Endodermal cell (in vitro differentiated cells): Measurements from ENCODE around the gene AKAP8. TPM values are rescaled to one million over a fixed set of nuclear protein-coding genes. Genes with fewer than 3 reads are reported as not detected.
A peak's percentile ranks its signal among the peaks of the same experiment; 100 is the strongest.

Experiments used
- DNase-seq: peaks from one replicate; pipeline ENCODE4 v3.0.0-alpha.2; 2017
- H3K27ac ChIP-seq: 2 replicates; pipeline ENCODE4 v1.5.1; 2013; ENCODE audit warnings: mild to moderate bottlenecking, low read depth, low read length, moderate library complexity
- H3K27me3 ChIP-seq: 2 replicates; pipeline ENCODE4 v1.6.1; 2013; ENCODE audit warnings: mild to moderate bottlenecking, low read length, moderate library complexity; ENCODE audit not compliant: insufficient read depth, control insufficient read depth, poor library complexity, severe bottlenecking
- H3K36me3 ChIP-seq: 2 replicates; pipeline ENCODE4 v1.7.0; 2013; ENCODE audit warnings: mild to moderate bottlenecking, low read length, moderate library complexity; ENCODE audit not compliant: control insufficient read depth, insufficient read depth
- H3K4me1 ChIP-seq: one replicate; pipeline ENCODE4 v1.7.0; 2013; ENCODE audit warnings: low read length; ENCODE audit not compliant: control insufficient read depth, insufficient read depth
- H3K4me3 ChIP-seq: 2 replicates; pipeline ENCODE4 v1.5.1; 2013; ENCODE audit warnings: mild to moderate bottlenecking, low read length, moderate library complexity
- H3K9ac ChIP-seq: 2 replicates; pipeline ENCODE4 v1.6.1; 2013; ENCODE audit warnings: mild to moderate bottlenecking, low read length, moderate library complexity; ENCODE audit not compliant: poor library complexity, severe bottlenecking; ENCODE audit errors: extremely low read depth
- H3K9me3 ChIP-seq: 2 replicates; pipeline ENCODE4 v1.6.1; 2013; ENCODE audit warnings: mild to moderate bottlenecking, low read length, moderate library complexity; ENCODE audit not compliant: control insufficient read depth
- H3K27ac Mint-ChIP-seq: 2 replicates; pipeline ENCODE4 v1.8.0; 2020; ENCODE audit warnings: mixed read lengths
- H3K27me3 Mint-ChIP-seq: 2 replicates; pipeline ENCODE4 v1.8.0; 2021; ENCODE audit warnings: mild to moderate bottlenecking, mixed read lengths; ENCODE audit not compliant: insufficient read depth
- H3K36me3 Mint-ChIP-seq: 2 replicates; pipeline ENCODE4 v1.8.0; 2020; ENCODE audit warnings: low read depth, mixed read lengths
- H3K4me1 Mint-ChIP-seq: 2 replicates; pipeline ENCODE4 v1.8.0; 2020; ENCODE audit warnings: mixed read lengths
- H3K4me3 Mint-ChIP-seq: 2 replicates; pipeline ENCODE4 v1.8.0; 2020; ENCODE audit warnings: mild to moderate bottlenecking, moderate library complexity, mixed read lengths
- H3K9me3 Mint-ChIP-seq: 2 replicates; pipeline ENCODE4 v1.8.0; 2020; ENCODE audit warnings: mild to moderate bottlenecking, mixed read lengths
- CTCF ChIP-seq: fragments of 200-600 bp; sonication (generic); conservative IDR thresholded peaks from 2 replicates; pipeline ENCODE4 v1.5.0; 2021; ENCODE audit warnings: antibody characterized with exemption, mild to moderate bottlenecking
- WGBS, 2 experiments: methylation state at CpG; one replicate each; pipeline versions ENCODE4 v1.1.5 to v1.1.7; 2013; ENCODE audit warnings: missing lambda C conversion rate in 2 of 2, mixed read lengths in 1 of 2; ENCODE audit not compliant: insufficient coverage in 1 of 2, insufficient read length in 1 of 2; 5-methylcytosine and 5-hydroxymethylcytosine counted together
- total RNA-seq, 2 donors: library from RNA; stranded (reverse); fragmentation: NEBNext Ultra II Directional in 1 of 2; extraction: Animal tissue kit (Norgen Biotek cat#: 25700) in 1 of 2; gene quantifications; 2 replicates in 1 of 2; 3 replicates in 1 of 2; pipeline ENCODE4 v1.2.1, GENCODE V29; 2021

The AKAP8 gene
- total RNA-seq, 2 donors from 2014 or later, result 34.9 to 39.6 TPM

DNA sequence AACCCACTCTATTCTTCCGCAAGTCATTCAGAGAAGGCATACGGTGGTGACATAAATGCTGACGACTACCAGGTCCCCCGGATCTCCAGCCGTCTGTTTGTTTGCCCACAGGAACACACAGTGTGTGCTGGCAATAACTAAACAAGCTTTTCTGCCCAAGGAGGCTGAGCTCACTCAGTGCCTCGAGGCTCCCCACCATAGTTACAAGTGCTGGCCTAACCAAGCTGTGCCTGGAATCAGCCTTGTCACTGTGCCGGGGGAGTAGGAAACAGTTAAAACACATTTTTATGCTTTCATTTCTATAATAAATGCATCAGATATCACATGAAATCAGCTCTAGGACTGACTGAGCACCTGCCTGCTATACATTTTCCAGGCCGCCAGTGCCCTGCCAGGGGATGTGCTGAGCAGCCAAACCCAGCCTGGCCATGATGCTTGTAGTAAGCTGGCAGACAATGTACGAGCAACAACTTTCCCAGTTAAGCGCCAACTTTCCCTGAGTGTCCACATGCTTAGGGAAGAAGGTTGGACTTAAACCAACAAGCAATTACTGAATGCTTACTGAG lies 75.4 kb downstream of the AKAP8 start:
- no peak for TF ChIP-seq CTCF
- Mint-ChIP-seq H3K9me3 (no peaks in the 10 kb centered on the region), H3K36me3 (peaks cover 10% of the 10 kb centered on the region), H3K27ac (peak overlapping the region; percentile 45), H3K4me1 (peaks cover 22% of the 10 kb centered on the region), H3K27me3 (no peaks in the 10 kb centered on the region), H3K4me3 (no peak overlapping the region)
- no peak overlapping the region for H3K9ac ChIP-seq
- no peaks in the 10 kb centered on the region for H3K27me3 ChIP-seq
- H3K36me3 ChIP-seq, result peaks cover 11% of the 10 kb centered on the region
- H3K4me1 ChIP-seq, result no peaks in the 10 kb centered on the region
- DNase-seq, result no peak
- no peak overlapping the region for H3K4me3 ChIP-seq
- 91 to 93% methylated on average over 10 of the region's 10 CpGs for WGBS, 2 experiments
- peaks cover 17% of the 10 kb centered on the region for H3K9me3 ChIP-seq
- no peak overlapping the region for H3K27ac ChIP-seq

Other genes with a start within 250 kb of the AKAP8 start
- 100 to 1,000 TPM; 140 to 171 TPM for gene NOTCH3, start 178.8 kb downstream of the AKAP8 start, total RNA-seq
- gene EPHX3, start 147.3 kb downstream of the AKAP8 start, total RNA-seq, result 10 to 100 TPM; 14.5 to 18.7 TPM
- 100 to 1,000 TPM; 149 to 156 TPM for gene BRD4, start 47.2 kb downstream of the AKAP8 start, total RNA-seq
- 100 to 1,000 TPM; 190 to 237 TPM for gene AKAP8L, start 39.2 kb upstream of the AKAP8 start, total RNA-seq
- 10 to 100 TPM; 38.0 to 38.6 TPM for gene WIZ, start 70.2 kb upstream of the AKAP8 start, total RNA-seq
- not detected for gene RASAL3, start 84.8 kb upstream of the AKAP8 start, total RNA-seq
- gene PGLYRP2, start 99.7 kb upstream of the AKAP8 start, total RNA-seq, result not detected
- gene CYP4F22, start 128.7 kb upstream of the AKAP8 start, total RNA-seq, result not detected
- gene CYP4F8, start 235.4 kb upstream of the AKAP8 start, total RNA-seq, result not detected